HepG2 (cell line): ENCODE measurements around the gene EBF4. TPM values are rescaled to one million over a fixed set of nuclear protein-coding genes. Genes with fewer than 3 reads are reported as not detected.

ENCODE experiments used
- CSRNP1 ChIP-seq: sonication (generic); formaldehyde crosslinking; IDR thresholded peaks from 2 replicates; pipeline ENCODE4 v1.8.1; 2023; ENCODE audit warnings: mild to moderate bottlenecking, missing genetic modification reagents
- HINFP ChIP-seq: sonication (generic); formaldehyde crosslinking; IDR thresholded peaks from 2 replicates; pipeline ENCODE4 v1.4.0; 2020; ENCODE audit warnings: low read depth, mild to moderate bottlenecking, missing genetic modification reagents
- IKZF5 ChIP-seq: IDR thresholded peaks from 2 replicates; pipeline ENCODE4 v1.6.1; 2018; ENCODE audit warnings: missing genetic modification reagents, mild to moderate bottlenecking, missing compliant biosample characterization
- NFAT5 ChIP-seq: sonication (generic); formaldehyde crosslinking; IDR thresholded peaks from 2 replicates; pipeline ENCODE4 v1.4.0; 2020; ENCODE audit warnings: missing genetic modification reagents
- RBM22 ChIP-seq: fragments of 200-400 bp; formaldehyde crosslinking; optimal IDR thresholded peaks from 2 replicates; pipeline ENCODE3; 2017; ENCODE audit warnings: mild to moderate bottlenecking, low read length, moderate library complexity
- ZKSCAN8 ChIP-seq: IDR thresholded peaks from 2 replicates; pipeline ENCODE4 v1.6.1; 2016; ENCODE audit warnings: borderline replicate concordance, missing genetic modification reagents, missing compliant biosample characterization
- ZNF12 ChIP-seq: sonication (generic); formaldehyde crosslinking; IDR thresholded peaks from 2 replicates; pipeline ENCODE4 v1.5.0; 2020; ENCODE audit warnings: missing genetic modification reagents
- ZNF280D ChIP-seq: sonication (generic); formaldehyde crosslinking; IDR thresholded peaks from 2 replicates; pipeline ENCODE4 v1.5.1; 2020; ENCODE audit warnings: mild to moderate bottlenecking, missing genetic modification reagents
- ZNF503 ChIP-seq: sonication (generic); formaldehyde crosslinking; IDR thresholded peaks from 2 replicates; pipeline ENCODE4 v1.4.0; 2020; ENCODE audit warnings: missing genetic modification reagents
- ZNF607 ChIP-seq: sonication (generic); formaldehyde crosslinking; IDR thresholded peaks from 2 replicates; pipeline ENCODE4 v1.5.1; 2020; ENCODE audit warnings: missing genetic modification reagents, mild to moderate bottlenecking, borderline replicate concordance
- ZNF781 ChIP-seq: sonication (generic); formaldehyde crosslinking; IDR thresholded peaks from 2 replicates; pipeline ENCODE4 v1.5.1; 2020; ENCODE audit warnings: borderline replicate concordance, mild to moderate bottlenecking, missing genetic modification reagents; ENCODE audit errors: not compliant biosample characterization
- ZNF850 ChIP-seq: sonication (generic); formaldehyde crosslinking; conservative IDR thresholded peaks from 2 replicates; pipeline ENCODE4 v1.9.0; 2021; ENCODE audit warnings: mild to moderate bottlenecking, missing genetic modification reagents
- polyA plus RNA-seq, 8 experiments: library from polyadenylated mRNA; depleted of rRNA in 3 of 8; stranded (reverse) in 7 of 8; unstranded in 1 of 8; fragments of >200 nt; fragmentation: Illumina TruSeq in 4 of 8; extraction: Trizol in 4 of 8; gene quantifications; 2 replicates each; pipeline versions ENCODE4 v1.2.1 to v1.2.3, GENCODE V29; 2011 to 2016; ENCODE audit warnings: low read depth in 4 of 8, missing spikeins in 1 of 8, mixed read lengths in 1 of 8; ENCODE audit not compliant: insufficient read depth in 1 of 8
- total RNA-seq, 5 experiments: library from RNA; depleted of rRNA; stranded (reverse); fragments of >200 nt; fragmentation: Illumina TruSeq; extraction: Trizol; gene quantifications; 2 replicates each; pipeline ENCODE4 v1.2.3, GENCODE V29; 2016; ENCODE audit warnings: low read depth in 1 of 5

The EBF4 gene
- total and polyA plus RNA-seq, 2 of the 13 experiments (the other 11 are each of a cell fraction or from before 2014, with no cell fraction given), result 0.84 to 2.2 TPM

GRCh38 chr20:2663887-2664719, 28.5 kb upstream of the EBF4 start, which contains the start of gene IDH3B (continued):
- TF ChIP-seq ZNF12 (CRISPR knock-in tag) (peak; percentile 82), ZNF850 (CRISPR knock-in tag) (peak; percentile 91), ZKSCAN8 (CRISPR knock-in tag) (peak; percentile 70), IKZF5 (peak; percentile 97), ZNF607 (CRISPR knock-in tag) (peak; percentile 63; the same call in 1 of the 2 replicates), NFAT5 (CRISPR knock-in tag) (peak; percentile 88), RBM22 (peak; percentile 57), ZNF781 (CRISPR knock-in tag) (peak; percentile 91), ZNF503 (peak; percentile 69), ZNF280D (CRISPR knock-in tag) (peak; percentile 89), CSRNP1 (CRISPR knock-in tag) (peak; percentile 97), HINFP (CRISPR knock-in tag) (peak; percentile 91)
